IMR-90 (cell line): Measurements from ENCODE around the gene HMGCL. TPM values are rescaled to one million over a fixed set of nuclear protein-coding genes. Genes with fewer than 3 reads are reported as not detected.

Experiments used
- ATAC-seq: fragments of 200-7000 bp; cut with Tn5 transposase; 2 replicates; pipeline ENCODE4 v1.9.1; 2020; ENCODE audit warnings: low read depth, mild to moderate bottlenecking, moderate library complexity
- BruUV-seq: library from RNA; stranded (reverse); fragments of 400-500 nt; replicated peaks from 2 replicates; lab custom pipeline; 2021; lab: Mats Ljungman, UMichigan
- CTCF ChIA-PET: fragments of 300-600 bp; formaldehyde crosslinking; extraction: SDS; loops from one replicate; lab custom pipeline; 2021; ENCODE audit warnings: antibody characterized with exemption; lab: Yijun Ruan, JAX
- POLR2A ChIA-PET: fragments of 300-600 bp; sonication (Branson Sonifier 250); formaldehyde crosslinking; loops from one replicate; lab custom pipeline; 2022; ENCODE audit warnings: antibody characterized with exemption; ENCODE audit not compliant: unreplicated experiment; lab: Charles Lee
- DNase-seq: peaks from one replicate; pipeline ENCODE4 v3.0.0; 2013
- H2AFZ ChIP-seq: replicated peaks from 2 replicates; pipeline ENCODE3; 2013; ENCODE audit warnings: low read length, mild to moderate bottlenecking; ENCODE audit not compliant: poor library complexity
- H2AK5ac ChIP-seq: 2 replicates; pipeline ENCODE4 v1.6.1; 2013; ENCODE audit warnings: low read depth, low read length, inconsistent platforms
- H2AK9ac ChIP-seq: replicated peaks from 2 replicates; pipeline ENCODE3; 2013; ENCODE audit warnings: mild to moderate bottlenecking, low read depth, low read length, moderate library complexity; ENCODE audit not compliant: poor library complexity
- H2BK120ac ChIP-seq: 2 replicates; pipeline ENCODE4 v1.6.1; 2013; ENCODE audit warnings: low read depth, low read length, inconsistent platforms
- H2BK15ac ChIP-seq: 3 replicates; pipeline ENCODE4 v1.6.1; 2013; ENCODE audit warnings: low read depth, low read length, inconsistent platforms
- H2BK20ac ChIP-seq: 2 replicates; pipeline ENCODE4 v1.6.1; 2013; ENCODE audit warnings: low read depth, mild to moderate bottlenecking, inconsistent platforms, low read length, moderate library complexity
- H2BK5ac ChIP-seq: 2 replicates; pipeline ENCODE4 v1.6.1; 2013; ENCODE audit warnings: mild to moderate bottlenecking, low read depth, low read length, inconsistent platforms; ENCODE audit not compliant: poor library complexity, severe bottlenecking
- H3K14ac ChIP-seq: replicated peaks from 2 replicates; pipeline ENCODE4 v1.6.1; 2013; ENCODE audit warnings: low read depth, low read length, inconsistent platforms
- H3K18ac ChIP-seq: 2 replicates; pipeline ENCODE4 v1.6.1; 2013; ENCODE audit warnings: low read depth, low read length, control low read depth
- H3K23ac ChIP-seq: 2 replicates; pipeline ENCODE4 v1.6.1; 2013; ENCODE audit warnings: low read depth, low read length, inconsistent platforms
- H3K27ac ChIP-seq: 2 replicates; pipeline ENCODE4 v1.5.1; 2013; ENCODE audit warnings: mild to moderate bottlenecking, control low read depth, low read length; ENCODE audit not compliant: insufficient read depth
- H3K27me3 ChIP-seq: 2 replicates; pipeline ENCODE4 v1.6.1; 2013; ENCODE audit warnings: low read length; ENCODE audit not compliant: control insufficient read depth, insufficient read depth
- H3K36me3 ChIP-seq: 2 replicates; pipeline ENCODE4 v1.6.1; 2013; ENCODE audit warnings: low read length, mixed read lengths; ENCODE audit not compliant: control insufficient read depth, insufficient read depth
- H3K4ac ChIP-seq: 2 replicates; pipeline ENCODE4 v1.6.1; 2013; ENCODE audit warnings: low read depth, low read length, inconsistent platforms
- H3K4me1 ChIP-seq: 2 replicates; pipeline ENCODE4 v1.6.1; 2013; ENCODE audit warnings: low read length, mixed read lengths; ENCODE audit not compliant: control insufficient read depth, insufficient read depth
- H3K4me2 ChIP-seq: 2 replicates; pipeline ENCODE4 v1.6.1; 2013; ENCODE audit warnings: low read depth, mild to moderate bottlenecking, control low read depth, low read length, moderate library complexity
- H3K4me3 ChIP-seq: 2 replicates; pipeline ENCODE4 v1.5.1; 2013; ENCODE audit warnings: low read depth, mild to moderate bottlenecking, control low read depth, low read length, moderate library complexity; ENCODE audit not compliant: insufficient read depth
- H3K56ac ChIP-seq: 2 replicates; pipeline ENCODE4 v1.6.1; 2013; ENCODE audit warnings: low read length, inconsistent platforms; ENCODE audit not compliant: insufficient read depth; ENCODE audit errors: extremely low read depth
- H3K79me1 ChIP-seq, 2 experiments: 2 replicates each; pipeline ENCODE4 v1.6.1; 2013; ENCODE audit warnings: low read length in 2 of 2, inconsistent platforms in 1 of 2, low read depth in 1 of 2
- H3K9ac ChIP-seq: 2 replicates; pipeline ENCODE4 v1.6.1; 2013; ENCODE audit warnings: low read depth, low read length, control low read depth
- H3K9me1 ChIP-seq: 2 replicates; pipeline ENCODE4 v1.6.1; 2013; ENCODE audit warnings: low read length, inconsistent platforms; ENCODE audit not compliant: insufficient read depth
- H3K9me3 ChIP-seq: 2 replicates; pipeline ENCODE4 v1.6.1; 2013; ENCODE audit warnings: low read length; ENCODE audit not compliant: control insufficient read depth, insufficient read depth
- H4K20me1 ChIP-seq: 2 replicates; pipeline ENCODE4 v1.6.1; 2013; ENCODE audit warnings: low read length, inconsistent platforms; ENCODE audit not compliant: insufficient read depth
- H4K5ac ChIP-seq: 2 replicates; pipeline ENCODE4 v1.6.1; 2013; ENCODE audit warnings: mild to moderate bottlenecking, low read depth, low read length, control low read depth
- H4K8ac ChIP-seq, 2 experiments: 2 replicates each; pipeline ENCODE4 v1.6.1; 2013; ENCODE audit warnings: low read depth in 2 of 2, low read length in 2 of 2, control low read depth in 1 of 2, inconsistent platforms in 1 of 2
- H4K91ac ChIP-seq: 2 replicates; pipeline ENCODE4 v1.6.1; 2013; ENCODE audit warnings: low read depth, low read length, inconsistent platforms; ENCODE audit not compliant: insufficient read depth
- CEBPB ChIP-seq: IDR thresholded peaks from 2 replicates; pipeline ENCODE4 v1.6.1; 2012; ENCODE audit warnings: low read depth, low read length, improper control_type of control experiment
- MAFK ChIP-seq: IDR thresholded peaks from 2 replicates; pipeline ENCODE4 v1.6.1; 2012; ENCODE audit warnings: low read depth, low read length, improper control_type of control experiment
- POLR2A ChIP-seq: IDR thresholded peaks from 2 replicates; pipeline ENCODE4 v1.6.1; 2012; ENCODE audit warnings: mild to moderate bottlenecking, low read depth, low read length
- RAD21 ChIP-seq: IDR thresholded peaks from 2 replicates; pipeline ENCODE4 v1.6.1; 2012; ENCODE audit warnings: low read length, improper control_type of control experiment
- RFX5 ChIP-seq: IDR thresholded peaks from 2 replicates; pipeline ENCODE4 v1.8.0; 2012; ENCODE audit warnings: low read depth, mild to moderate bottlenecking, low read length, moderate library complexity
- SMC3 ChIP-seq: fragments of 150-350 bp; IDR thresholded peaks from 2 replicates; pipeline ENCODE4 v1.6.1; 2016; ENCODE audit warnings: low read depth, mild to moderate bottlenecking, antibody characterized with exemption, low read length, moderate library complexity
- WGBS, 2 experiments: methylation state at CpG; one replicate each; pipeline versions ENCODE4 v1.1.5 to v1.1.7; 2013; ENCODE audit warnings: missing lambda C conversion rate in 2 of 2; ENCODE audit not compliant: insufficient read length in 1 of 2; ENCODE audit errors: extremely low coverage in 2 of 2; 5-methylcytosine and 5-hydroxymethylcytosine counted together
- dilution Hi-C: fragments of 300-500 bp; cut with HindIII; formaldehyde crosslinking; loops from one replicate; pipeline ENCODE4 v1.14.3; 2018; ENCODE audit warnings: low sequenced_read_pairs; ENCODE audit not compliant: unreplicated experiment
- in situ Hi-C: fragments of 300-500 bp; cut with MboI; formaldehyde crosslinking; loops from 3 replicates; pipeline ENCODE4 v1.14.3; 2019; ENCODE audit warnings: low sequenced_read_pairs, inconsistent platforms, mixed read lengths
- intact Hi-C: fragments of 100-400 bp; cut with micrococcal nuclease; formaldehyde crosslinking; loops from 2 replicates; pipeline ENCODE4 v1.10.0; 2022
- polyA plus RNA-seq, 3 experiments: library from polyadenylated mRNA; depleted of rRNA; stranded (reverse); fragments of >200 nt; gene quantifications; 2 replicates each; pipeline ENCODE4 v1.2.3, GENCODE V29; 2012; ENCODE audit warnings: low replicate concordance in 1 of 3
- total RNA-seq: library from RNA; depleted of rRNA; stranded (reverse); fragments of >200 nt; gene quantifications from 2 replicates; pipeline ENCODE4 v1.2.3, GENCODE V29; 2012

HMGCL gene
- total and polyA plus RNA-seq, 2 of the 4 experiments (the other 2 are of a cell fraction): 30.6 to 33.5 TPM

GRCh38 chr1:23757812-23758211 is 67.4 kb downstream of the HMGCL start:
- Histone ChIP-seq H3K27me3 (no peaks in the 10 kb centered on the region), H2BK5ac (no peak overlapping the region), H3K4ac (no peak overlapping the region), H4K8ac (no peak overlapping the region), H2AFZ (no peak overlapping the region), H2AK5ac (no peak overlapping the region), H2BK120ac (no peak overlapping the region), H3K36me3 (peaks cover 73% of the 10 kb centered on the region), H3K9me1 (0 out of 2 replicates have a peak, but pooled peaks cover 4% of the 10 kb centered on the region), H3K56ac (no peak overlapping the region), H3K79me1 (peaks cover 17 to 56% of the 10 kb centered on the region in 2 experiments), H3K23ac (no peak overlapping the region), H3K4me2 (no peak overlapping the region), H2BK15ac (no peak overlapping the region), H3K9me3 (no peaks in the 10 kb centered on the region), H3K9ac (no peak overlapping the region), H4K20me1 (peaks cover 26% of the 10 kb centered on the region), H3K18ac (no peak overlapping the region), H3K4me3 (no peak overlapping the region), H2BK20ac (no peak overlapping the region), H2AK9ac (no peak overlapping the region), H4K5ac (no peak overlapping the region), H3K27ac (no peak overlapping the region), H3K4me1 (peaks cover 2% of the 10 kb centered on the region; the same call in 1 of the 2 replicates), H3K14ac (no peak overlapping the region), H4K91ac (no peak overlapping the region)
- BruUV-seq: no TSS peak
- no CpG with 5 or more reads among the region's 1 CpG for WGBS, 2 experiments
- in situ Hi-C loops: loop anchor here (10.0 kb wide), 1 partner anchor 213 kb away; no protein-coding TSS in a partner anchor
- ATAC-seq (no peak), DNase-seq (no peak)
- ChIA-PET CTCF (interaction anchor here (0.7 kb wide), 1 partner anchor 106 kb away, joined by 3 read pairs; no protein-coding TSS in a partner anchor), POLR2A (no interaction called here)
- dilution Hi-C loops: no loop called here
- intact Hi-C loops: no loop called here
- TF ChIP-seq RAD21: no peak
- no peak for TF ChIP-seq POLR2A
- no peak for TF ChIP-seq MAFK
- no peak for TF ChIP-seq RFX5
- no peak for TF ChIP-seq CEBPB
- no peak for TF ChIP-seq SMC3
